HG02610 (cell line): Measurements from ENCODE around the gene SCAMP3.
"Not testable (repeated sequence)": the region's sequence is repeated elsewhere in the genome, so short reads cannot be mapped to it uniquely, and the experiment has no call there.

ENCODE experiments used
- ATAC-seq: cut with Tn5 transposase; IDR thresholded peaks from one replicate; pipeline ENCODE4 v1.9.1; 2021; ENCODE audit warnings: mild to moderate bottlenecking, moderate library complexity; ENCODE audit not compliant: unreplicated experiment

SCAMP3 gene

DNA sequence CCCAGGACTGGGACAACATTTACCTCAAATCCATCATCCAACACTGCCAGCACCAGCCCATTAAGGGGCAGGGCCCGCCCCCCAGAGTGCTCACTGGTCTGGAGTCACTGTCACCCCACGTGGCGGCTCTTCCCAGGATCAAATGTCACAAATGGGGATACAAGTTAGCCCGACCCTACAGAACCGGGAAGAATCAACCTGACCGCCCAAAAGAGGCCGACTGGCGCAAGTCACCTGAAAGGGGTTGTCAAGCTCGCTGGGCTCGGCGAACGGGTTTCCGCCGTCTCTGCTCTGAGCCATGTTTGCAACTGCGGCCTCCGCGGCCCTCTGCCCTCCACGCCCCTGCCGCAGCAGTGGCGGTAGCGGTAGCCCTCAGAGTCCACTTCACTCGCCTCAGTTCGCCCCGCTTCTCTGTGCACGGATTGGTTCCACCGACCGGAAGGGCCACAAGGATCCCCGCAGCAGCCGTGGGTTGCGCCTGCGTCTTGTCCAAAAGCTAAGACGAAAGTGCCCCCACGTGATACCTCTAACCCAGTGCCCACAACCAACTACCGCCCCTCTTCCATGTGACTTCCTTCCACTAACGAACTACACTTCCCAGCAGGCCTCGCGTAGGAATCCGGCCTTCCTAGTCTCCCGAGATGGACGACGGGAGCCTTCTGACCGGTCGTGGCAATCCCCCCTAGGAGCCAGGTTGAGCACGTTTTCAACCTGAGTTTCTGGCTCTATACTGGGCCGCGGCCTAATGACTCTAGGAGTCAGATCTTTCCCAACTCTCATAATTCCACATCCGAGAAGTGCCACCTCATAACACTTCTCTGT is at the start of gene SCAMP3:
Gene SCAMP3 (minus strand): TSS at position 509 of the 822 bp plus-strand sequence. CDS start 209 bp downstream, at position 300.
- ATAC-seq, result peak; percentile 90

DNA sequence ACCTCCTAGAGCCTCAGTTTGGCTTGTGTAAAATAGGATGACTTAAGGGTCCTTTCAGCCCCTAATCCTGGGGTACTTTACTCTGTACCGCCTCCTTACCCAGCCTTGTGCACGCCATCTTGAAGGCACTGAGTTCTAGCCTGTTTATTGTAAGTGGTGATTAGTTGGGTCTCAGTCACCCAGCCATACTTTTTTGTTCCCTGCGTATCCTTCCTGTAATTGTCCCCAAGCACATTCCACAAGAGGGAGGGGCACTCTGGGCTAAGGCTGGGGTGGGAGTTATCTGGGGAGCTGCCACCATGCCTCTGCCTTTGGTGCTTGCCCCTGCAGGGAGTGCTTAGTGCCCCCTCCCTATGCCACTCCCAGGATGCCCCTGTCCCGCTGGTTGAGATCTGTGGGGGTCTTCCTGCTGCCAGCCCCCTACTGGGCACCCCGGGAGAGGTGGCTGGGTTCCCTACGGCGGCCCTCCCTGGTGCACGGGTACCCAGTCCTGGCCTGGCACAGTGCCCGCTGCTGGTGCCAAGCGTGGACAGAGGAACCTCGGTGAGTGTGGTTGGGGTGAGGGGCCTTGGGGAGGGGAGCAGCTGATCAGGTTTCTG is 47.4 kb upstream of the SCAMP3 start:
- no peak for ATAC-seq

DNA sequence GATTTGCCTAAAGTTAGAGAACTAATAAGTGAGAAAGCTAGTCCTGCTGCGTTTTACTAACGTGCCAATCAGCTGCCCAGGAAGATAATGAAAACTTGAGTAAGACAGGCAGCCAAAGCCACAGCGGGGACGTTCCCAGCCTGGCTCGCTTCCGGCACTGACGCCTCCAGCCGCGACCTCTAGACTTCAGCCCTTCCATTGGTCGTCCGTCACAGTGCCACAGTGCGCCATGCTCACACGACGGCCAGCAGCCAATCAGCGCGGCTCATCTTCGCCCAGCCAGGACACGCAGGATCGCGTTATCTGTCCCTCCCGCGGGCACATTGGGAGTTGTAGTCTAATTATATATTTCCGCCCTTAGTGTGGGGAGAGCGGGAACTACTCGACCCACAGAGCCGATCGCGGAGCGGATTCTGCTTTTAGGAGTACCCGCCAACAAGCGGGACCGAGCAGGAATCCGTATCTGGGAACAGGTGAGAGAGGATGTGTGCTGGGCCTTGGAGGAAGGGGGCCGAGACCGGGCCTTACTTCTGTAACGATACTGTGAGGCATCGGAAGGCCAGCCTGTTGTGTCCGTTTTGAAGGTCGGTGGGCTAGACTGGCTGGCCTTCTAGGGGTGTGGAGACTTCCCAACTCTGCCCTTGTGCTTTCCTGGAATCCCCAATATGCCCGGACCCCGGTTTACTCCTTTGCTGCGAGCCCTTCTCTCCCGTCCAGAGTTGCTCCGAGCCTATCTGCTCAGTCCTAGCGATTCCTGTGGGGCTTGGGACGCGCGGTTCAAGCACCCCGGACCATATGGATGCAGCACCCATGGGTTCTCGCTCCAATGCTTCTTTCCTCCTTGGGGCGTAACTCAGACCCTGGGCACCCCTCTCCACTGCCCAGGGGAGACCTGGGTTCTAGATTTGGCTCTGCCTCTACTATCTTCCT is 46.6 kb upstream of the SCAMP3 start, which contains the start of gene FDPS:
Gene FDPS (plus strand): TSS at position 374 of the 930 bp plus-strand sequence. CDS start 924 bp downstream, outside the sequence.
- ATAC-seq, result peak; percentile 94

DNA sequence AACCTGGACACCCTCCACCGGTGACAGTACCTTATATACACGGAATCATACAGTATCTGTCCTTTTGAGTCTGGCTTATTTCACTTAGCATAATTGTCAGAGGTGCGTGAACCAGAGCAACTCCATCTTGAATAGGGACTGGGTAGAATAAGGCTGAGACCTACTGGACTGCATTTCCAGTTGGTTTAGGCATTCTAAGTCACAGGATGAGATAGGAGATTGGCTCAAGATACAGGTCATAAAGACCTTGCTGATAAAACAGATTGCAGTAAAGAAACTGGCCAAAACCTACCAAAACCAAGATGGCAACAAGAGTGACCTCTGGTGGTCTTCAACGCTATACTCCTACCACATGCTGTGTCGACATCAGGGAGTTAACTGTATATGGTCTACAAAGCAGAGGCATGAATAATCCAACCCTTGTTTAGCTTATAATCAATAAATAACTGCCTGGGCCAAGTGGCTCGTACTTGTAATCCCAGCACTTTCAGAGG is 45.1 kb upstream of the SCAMP3 start:
- ATAC-seq, result no peak

DNA sequence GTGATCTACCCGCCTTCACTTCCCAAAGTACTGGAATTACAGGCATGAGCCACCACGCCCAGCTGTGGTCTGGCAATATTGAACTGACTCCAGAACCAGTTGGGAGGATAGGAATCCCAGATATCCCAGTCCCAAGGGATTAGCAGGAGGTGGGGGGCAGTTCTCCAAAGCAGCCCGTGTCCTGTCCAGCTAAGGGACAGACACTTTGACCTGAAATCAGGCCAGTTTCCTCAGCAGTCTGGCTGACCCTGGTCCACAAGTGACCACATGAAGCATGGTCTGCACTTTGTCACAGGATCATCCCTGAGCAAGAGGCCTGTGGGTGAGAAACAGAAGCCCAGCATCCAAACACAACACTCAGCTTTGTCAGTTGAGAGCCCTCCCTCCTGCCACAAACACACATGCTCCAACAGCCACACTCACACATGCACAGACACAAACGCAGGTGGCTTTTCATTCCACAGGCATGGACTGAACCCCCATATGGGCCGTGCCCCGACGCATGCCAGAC is 43.8 kb upstream of the SCAMP3 start:
- no peak for ATAC-seq

DNA sequence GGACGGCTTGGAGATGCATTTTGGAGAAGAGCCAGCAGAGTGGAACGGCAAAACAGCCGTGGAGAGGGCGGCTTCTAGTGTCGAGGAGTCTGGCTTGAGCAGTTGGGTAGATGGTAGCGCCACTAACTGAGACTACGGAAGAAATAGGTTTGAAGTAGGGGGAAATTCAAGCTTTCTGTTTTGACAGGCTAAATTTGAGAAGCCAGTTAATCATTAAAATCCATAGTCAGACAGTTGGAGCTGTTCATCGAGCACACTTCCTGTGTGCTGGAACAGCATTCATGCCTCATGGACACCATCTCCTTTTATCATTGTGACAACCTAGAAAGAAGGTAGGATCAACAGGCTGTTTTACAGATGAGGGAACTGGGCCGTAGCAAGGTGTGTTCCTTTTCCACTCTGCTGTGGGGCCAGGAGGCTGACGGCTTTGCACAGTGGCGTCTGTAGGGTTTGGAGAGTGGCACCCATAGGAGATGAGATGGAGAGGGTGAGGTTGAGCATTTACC is 42.5 kb upstream of the SCAMP3 start:
- ATAC-seq, result no peak

DNA sequence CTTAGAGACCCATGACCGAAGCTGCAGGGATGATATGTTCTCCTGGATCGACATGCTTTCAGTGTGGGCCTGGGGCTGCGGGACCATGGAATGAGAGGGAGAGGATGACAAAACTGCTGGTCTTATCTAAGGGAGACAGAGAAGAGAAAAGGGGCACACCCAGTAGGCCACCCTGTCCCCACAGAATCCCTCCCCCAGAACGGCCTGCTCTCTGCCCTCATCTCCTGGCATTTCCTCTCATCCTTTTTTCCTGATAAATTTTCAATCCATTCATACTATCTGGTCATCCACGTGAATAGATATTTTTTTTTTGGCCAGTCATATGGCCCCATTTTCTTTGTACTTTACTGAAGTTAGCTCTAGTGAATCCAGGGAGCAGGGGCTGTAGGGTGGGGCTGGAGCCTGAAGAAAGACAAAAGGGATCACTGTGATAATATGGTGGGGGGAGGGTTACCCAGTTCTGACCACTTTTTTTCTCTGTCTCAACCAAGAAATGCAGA is 39.2 kb upstream of the SCAMP3 start, which contains the start of gene PKLR:
Gene PKLR (minus strand): TSS at position 97 of the 500 bp plus-strand sequence. CDS start 43 bp downstream, at position 54.
- ATAC-seq, result no peak

DNA sequence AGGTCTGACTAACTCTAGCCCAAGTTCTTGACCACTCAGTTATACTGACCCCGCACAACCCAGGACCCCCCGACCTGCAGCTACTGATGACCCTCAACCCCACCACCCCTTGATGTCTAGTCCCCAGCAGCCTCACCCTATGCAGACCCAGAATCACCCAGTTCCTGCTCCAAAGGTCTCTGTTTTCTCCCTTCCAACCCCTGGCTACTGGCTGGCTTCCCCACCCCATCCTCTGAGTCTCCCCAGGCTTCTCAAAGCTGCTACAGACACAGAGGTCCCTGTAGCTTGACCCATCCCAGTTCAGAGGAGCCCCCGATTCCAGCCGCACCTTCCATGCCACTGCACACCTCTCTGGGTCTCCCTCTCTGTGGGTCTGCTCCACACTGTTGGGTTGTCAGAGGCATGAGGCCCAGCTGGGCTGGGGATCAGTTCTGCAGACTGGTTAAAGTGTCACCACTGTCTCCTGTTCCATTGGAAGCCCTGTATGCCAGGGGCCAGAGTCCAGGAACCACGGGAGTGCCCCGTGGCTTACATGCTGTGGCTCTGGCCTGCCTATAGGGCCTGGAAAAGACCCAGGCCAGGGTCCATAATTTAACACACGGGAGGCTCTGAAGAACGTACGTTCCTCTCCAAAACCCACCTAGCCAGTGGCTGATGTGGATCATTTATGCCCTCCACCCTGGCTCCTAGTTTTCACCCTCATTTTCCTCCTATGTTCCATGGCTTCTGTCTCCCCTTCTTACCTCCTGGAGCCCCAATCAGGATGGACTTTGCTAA is 38.6 kb upstream of the SCAMP3 start:
- no peak for ATAC-seq

DNA sequence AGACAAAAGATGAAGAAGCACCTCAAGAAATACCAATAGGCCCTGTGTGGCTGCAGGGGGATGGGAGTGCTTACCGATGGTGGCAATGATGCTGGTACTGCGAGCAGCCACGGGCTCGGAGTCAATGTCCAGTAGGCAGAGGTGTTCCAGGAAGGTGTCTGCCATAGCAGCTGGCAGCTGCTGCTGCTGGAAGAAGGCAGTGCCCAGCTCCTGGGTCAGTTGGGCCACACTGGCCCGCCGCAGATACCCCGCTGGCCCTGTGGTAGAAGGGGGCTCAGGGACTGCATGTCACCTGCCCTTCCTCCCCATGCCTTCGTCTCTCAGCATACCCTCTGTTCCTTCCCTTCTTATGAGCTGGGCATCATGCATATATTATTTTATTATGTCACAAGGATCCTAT is 37.9 kb upstream of the SCAMP3 start:
- ATAC-seq, result no peak

DNA sequence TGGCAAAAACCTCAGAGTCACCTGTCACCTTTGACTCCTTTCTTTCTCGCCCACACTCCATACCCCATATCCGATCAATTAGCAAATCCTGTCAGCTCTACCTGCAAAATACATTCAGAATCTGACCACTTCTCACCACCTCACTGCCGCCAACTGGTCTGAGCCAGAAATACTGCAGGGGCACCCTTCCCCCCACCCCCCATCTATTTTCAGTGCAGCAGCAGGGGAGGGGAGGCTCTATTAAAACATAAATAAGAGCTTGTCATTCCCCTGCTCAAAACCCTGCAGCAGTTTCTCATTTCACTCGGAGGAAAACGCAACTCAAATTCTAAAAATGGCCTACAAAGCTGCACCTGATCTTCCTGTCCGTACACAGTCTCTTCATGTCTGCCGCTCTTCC is 35.2 kb upstream of the SCAMP3 start:
- ATAC-seq, result no peak

DNA sequence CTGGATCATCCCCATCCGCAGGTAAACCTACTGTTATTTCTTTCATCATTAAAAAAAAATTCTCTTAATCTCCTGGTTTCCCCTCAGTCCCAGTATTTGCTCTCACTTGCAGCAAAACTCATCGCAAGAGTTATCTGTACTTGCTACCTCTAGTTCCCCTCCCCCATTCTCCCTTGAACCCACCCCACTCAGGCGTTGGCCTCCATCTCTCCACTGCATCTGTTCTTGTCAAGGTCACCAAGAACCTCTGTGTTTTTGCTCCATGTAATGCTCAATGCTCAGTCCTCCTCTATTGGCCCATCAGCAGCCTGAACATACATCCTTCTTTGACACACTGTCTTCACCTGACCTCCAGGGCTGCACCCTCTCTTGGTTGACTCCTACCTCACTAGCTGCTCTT is 34.5 kb upstream of the SCAMP3 start:
- no peak for ATAC-seq

DNA sequence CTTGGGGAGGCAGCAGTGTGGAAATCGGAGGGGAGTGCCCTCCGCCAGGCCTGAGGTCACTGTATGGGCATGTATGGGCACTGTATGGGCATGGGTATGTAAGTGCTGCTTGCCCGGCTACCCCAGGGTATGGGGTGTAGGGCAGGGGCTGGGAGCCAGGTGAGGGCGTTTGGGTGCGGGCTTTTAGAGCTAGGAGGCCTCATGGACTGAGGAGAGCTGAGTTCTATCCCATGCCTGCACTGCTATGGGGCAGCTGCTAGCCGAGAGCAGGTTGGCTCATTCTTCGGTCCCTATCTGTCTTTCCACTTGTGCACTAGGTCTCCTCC is 33.7 kb upstream of the SCAMP3 start:
- ATAC-seq, result no peak

DNA sequence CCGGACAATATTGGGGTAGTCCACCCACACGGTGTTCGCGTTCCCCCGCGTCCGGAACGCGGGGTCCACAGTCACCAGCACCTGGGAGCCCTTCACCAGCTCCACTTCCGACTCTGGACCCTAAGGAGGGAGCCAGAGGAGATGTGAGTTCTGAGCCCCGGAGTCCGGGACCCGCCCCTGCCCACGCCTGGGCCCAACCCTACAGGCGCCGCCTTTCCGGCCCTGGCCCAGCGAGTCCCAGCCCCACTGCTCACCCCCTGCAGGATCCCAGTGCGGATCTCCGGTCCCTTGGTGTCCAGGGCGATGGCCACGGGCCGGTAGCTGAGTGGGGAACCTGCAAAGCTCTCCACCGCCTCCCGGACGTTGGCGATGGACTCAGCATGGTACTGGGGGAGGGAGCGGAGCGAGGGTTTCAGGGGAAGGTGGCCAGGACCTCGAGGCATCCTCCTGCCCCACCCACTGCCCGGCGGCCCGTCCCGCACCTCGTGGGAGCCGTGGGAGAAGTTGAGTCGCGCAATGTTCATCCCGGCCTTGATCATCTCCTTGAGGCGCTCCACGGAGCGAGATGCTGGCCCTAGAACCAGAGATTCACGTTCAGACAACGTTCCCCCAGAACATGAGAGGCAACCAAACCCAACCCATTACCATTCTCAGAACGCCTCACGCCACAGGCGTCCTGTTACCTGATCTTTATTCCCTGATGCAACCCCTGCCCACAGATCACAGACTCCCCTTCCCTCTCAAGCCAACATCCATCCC is 33.2 kb upstream of the SCAMP3 start:
- no peak for ATAC-seq

DNA sequence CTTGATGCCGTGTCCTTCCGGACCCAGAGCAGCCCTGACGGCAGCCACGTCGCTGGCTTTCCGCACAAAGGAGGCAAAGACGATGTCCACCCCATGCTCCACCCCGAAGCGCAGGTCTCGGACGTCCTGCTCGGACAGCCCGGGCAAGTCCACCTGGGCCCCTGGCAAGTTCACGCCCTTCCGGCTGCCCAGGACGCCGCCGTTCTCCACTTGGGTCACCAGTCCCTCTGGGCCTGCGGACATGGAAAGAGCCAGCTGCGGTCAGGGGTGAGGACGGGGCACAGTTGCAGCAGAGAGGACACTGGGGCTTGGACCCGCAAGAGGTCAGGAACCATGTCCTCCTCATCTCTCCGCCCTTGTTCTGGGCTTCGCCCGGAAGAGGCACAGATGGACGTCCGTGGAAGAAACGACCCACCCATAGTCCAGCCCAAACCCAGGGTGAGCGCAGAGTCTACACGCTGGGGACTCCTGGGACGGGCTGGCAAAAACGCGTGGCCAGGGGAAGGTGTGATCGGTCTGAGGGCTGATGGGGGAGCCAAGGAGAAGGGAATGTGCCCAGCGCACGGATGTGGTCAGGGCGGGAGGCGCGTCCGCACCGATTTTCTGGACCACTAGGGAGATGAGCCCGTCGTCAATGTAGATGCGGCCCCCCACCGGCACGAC is 32.5 kb upstream of the SCAMP3 start:
- no peak for ATAC-seq

DNA sequence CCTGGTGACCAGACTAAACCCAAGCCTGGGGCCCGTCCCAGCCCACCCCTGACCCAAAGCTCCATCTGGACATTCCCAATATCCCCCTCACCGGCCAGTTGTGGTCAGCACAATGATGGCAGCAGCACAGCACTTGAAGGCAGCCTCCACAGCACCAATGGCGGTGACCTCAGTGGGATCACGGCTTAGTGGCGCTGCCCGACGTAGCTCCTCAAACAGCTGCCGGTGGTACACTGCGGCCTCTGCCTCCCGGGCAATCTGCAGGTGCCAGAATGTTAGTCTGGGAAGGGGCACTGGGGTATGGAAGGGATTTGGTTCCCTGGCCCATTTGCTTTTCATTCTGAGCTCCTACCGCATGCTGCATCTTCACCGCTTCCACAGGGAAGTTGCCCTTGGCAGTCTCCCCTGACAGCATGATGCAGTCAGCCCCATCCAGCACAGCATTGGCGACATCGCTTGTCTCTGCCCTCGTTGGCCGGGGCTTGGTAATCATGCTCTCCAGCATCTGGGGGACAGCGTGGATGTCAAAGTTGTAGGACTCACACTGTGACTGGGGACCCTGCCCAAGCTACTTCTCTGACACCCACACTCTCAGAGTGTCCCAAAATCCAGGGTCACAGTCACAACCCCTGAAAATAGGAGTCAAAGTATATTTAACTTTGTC is 31.1 kb upstream of the SCAMP3 start:
- no peak for ATAC-seq

DNA sequence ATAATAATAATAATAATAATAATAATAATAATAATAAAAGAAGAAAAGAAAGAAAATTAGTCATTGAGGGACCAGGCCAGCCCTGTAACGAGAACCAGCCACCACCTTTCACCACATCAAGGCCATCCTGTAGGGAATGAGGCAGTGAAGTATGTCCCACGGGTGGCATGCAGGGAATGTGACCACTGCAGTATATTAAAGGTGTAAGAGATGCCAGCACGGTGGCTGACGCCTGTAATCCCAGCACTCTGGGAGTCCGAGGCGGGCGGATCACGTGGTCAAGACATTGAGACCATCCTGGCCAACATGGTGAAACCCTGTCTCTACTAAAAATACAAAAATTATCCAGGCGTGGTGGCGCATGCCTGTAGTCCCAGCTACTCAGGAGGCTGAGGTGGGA is 28.8 kb upstream of the SCAMP3 start:
- ATAC-seq, result not testable (repeated sequence)

DNA sequence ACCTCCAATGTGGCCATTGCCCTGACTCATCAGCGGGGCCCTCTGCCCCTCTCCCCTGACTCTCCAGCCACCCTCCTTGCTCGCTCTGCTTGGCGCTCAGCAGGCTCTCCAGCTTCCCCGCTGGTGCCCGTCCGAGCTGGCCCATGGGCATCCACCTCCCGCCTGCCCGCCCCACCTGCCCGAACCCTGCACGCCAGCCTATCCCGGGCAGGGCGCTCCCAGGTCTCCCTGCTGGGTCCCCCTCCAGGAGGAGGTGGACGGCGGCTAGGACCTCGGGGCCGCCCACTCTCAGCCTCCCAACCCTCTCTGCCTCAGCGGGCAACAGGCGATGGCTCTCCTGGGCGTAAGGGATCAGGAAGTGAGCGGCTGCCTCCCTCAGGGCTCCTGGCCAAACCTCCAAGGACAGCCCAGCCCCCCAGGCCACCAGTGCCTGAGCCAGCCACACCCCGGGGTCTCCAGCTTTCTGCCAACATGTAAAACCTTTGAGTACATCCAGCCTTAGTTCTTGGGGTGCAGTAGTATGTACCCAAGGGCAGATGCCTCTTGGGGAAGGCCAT is 25.9 kb upstream of the SCAMP3 start:
- ATAC-seq, result no peak

DNA sequence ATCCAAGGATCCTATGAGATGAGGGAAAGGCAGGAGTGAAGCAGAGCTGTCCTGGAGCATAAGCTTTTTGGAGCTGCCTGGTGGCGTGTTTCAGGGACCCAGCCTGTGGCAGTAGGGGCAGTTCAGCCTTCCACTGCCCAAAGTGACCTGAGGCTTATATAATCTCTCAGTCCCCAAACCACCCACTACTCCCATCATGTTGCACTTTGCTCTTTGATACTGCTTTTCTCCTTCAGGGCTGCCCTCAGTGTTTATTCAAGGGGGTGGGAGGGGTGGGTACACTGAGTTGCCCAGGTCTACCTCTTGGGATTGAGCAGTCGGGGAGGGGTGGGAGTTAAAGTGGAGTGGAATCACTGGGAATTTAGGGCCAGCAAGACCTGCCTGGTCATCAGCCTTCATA is 24.4 kb upstream of the SCAMP3 start:
- ATAC-seq, result no peak
